NCI-H748 (cell line): ENCODE results near the gene PRDM15.

Experiments used
- DNase-seq: peaks from one replicate; lab custom pipeline; 2025; ENCODE audit not compliant: unreplicated experiment; lab: John Stamatoyannopoulos, UW

PRDM15 gene

DNA sequence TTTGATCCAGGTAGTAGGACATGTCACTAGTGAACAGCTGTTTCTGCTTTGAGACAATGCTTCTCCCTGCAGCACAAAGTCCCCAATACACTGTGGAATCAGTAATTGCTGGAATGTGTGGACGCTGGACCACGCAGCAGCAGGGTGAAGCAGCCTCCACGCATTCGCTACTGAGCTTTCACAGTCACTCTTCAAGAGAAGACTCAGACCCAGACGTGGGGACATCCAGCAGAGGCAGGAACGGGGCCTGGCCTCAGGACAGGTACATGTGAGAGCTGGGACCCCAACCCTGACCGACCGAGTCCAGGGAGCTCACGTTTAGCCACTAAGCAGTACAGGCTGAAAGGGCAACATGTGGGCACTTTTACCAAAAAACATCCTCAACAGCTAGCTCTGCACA lies 34.1 kb upstream of the PRDM15 start:
- DNase-seq: no peak

DNA sequence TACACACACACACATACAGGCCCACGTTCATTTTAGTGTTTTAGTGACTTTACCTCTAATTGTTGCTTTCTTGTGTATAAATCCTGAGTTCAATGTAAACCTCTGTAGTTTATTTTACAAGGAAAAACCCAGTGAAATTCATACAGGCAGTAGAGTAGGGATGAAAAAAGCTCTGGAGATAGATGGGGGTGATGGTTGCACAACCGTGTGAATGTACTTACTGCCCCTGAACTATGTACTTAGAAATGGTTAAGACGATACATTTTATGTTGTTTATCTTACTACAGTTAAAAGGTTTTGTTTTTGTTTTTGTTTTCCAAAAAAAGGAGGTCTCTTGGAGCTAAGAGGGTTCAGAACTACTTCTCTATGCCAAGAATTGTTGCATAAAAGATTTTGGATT lies 29.7 kb upstream of the PRDM15 start:
- DNase-seq: no peak

DNA sequence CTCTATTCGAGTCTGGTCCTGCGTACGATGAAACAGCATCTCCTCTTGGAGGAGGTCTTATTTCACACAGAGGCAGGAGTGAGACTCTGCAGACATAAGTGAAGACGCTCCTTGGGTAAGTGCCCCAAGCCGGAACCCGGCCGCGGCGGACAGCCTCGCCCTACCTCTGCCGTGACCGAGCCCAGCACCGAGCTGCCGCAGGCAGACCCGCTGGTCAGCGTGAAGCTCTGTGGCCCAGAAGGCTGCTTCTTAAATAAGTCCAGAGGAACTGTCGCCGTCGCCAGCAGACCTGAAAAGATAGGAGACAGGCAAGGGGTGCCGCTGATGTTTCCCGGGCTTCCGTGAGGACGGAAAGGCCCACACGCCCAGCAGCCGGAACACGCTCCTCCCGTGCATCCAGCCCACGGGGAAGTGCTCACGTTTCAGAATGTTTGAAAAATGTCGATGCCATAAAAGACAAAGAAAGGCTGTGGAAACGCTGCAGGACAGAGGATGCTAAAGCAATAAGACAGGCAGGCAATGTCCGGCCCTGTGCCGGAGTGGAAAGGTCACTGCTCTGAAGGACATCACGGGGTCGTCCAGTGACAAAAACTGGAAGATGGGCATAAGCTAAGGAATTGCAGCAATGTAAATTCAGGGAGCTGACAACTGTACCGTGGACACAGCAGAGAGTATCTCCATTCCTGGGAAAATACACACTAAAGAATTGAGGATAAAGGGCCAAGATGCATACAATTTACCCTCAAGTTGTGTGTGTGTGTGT lies 28.5 kb upstream of the PRDM15 start:
- no peak for DNase-seq

DNA sequence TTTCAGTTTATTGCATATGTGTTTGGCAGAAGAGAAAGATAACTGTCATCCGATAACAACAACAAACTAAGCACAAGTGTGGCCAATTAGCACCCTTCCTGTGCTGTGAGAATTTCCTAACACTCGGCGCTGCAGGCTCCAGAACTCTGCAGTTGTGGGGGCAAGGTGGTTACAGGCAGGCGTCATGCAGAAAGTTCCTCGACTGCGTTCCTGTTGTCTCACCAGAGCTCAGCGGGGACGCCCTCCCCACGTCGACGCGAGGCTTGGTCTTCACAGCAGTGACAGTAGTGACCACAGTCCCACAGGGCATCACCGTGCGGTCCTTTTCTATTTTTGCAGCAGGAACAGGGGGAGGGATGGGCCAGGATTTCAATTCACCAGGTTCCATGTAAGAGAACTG lies 27.6 kb upstream of the PRDM15 start:
- no peak for DNase-seq

DNA sequence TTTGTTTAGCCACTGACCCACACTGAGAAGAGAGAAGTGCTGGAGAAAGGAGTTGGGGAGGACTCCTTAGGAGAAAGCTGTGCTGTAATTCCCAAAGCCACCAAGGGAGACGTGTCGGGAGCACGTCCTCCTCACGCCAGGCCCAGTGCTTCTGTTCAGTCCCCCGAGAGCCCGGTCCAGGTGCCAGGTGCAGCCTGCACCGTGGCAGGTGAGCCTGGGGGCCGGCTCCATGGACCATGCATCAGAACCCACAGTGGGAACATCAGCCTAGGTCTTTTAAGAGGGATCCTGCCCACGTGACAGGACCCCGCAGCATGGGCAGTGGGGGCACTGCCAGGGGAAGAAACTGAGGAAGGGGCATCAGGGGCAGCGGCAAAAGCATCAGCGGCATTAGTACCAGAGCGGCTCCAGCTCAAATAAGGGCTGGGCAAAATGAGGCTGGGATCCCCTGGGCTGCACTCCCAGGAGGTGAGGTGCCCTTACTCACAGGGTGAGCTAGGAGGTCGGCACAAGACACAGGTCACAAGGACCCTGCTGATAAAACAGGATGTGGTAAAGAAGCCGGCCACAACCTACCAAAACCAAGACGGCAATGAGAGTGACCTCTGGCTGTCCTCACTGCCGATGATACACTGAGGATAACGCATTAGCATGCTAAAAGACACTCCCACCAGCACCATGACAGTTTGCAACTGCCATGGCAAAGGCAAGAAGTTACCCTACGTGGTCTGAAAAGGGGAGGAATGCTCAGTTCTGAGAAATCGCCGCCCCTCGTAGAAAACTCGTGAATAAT lies 24.6 kb upstream of the PRDM15 start:
- DNase-seq: no peak

DNA sequence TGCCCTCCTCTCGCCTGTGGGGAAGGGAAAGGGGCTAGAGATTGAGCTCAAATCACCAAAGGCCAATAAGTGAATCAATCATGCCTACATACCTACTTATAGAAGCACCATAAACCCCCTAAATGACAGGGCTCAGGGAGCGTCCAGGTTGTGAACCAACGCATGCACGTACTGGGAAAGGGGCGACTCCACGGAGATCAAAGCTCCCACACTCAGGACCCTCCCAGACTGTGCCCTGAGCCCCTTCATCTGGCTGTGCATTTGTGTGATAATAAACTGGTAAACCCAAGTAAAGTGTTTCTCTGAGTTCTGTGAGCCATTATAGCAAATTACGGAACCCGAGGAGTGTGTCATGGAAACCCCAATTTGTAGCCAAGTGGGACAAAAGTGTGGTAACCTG lies 23.8 kb upstream of the PRDM15 start:
- DNase-seq: no peak

DNA sequence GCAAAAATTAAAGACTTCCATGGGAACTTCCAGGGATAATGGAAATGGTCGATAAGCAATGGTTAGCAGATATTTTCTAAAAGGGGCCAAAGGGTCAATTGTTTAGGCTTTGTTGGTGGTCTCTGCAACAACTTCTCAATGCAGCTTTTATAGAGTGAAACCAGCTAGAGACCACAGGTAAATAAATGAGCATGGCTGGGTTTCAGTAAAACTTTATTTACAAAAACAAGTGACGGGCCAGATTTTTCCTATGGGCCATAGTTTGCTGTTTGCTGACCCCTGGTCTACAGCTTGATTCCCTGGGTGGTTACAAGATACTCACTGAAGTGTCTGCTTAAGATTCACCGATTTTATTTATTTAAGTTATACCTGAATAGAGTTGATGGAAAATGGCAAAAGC lies 22.6 kb upstream of the PRDM15 start:
- no peak for DNase-seq

DNA sequence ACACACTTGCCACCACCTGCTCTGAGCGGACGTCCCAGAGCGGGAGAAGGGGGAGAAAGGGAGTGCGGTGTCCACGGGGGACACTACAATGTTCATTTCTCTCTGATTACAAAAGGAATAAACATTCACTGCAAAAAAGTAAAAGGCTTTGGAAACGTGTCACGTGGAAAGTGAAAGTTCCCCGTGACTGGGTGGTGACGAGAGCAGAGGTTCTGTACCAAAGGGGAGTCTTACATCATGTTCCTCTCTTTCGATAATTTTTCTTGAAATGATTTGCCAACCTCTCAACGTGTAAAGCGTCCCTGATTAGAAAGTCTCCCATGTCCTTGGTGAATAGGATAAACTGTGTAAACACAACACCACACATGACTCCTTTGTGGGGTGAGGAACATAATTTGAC lies 22.0 kb upstream of the PRDM15 start:
- DNase-seq: no peak

DNA sequence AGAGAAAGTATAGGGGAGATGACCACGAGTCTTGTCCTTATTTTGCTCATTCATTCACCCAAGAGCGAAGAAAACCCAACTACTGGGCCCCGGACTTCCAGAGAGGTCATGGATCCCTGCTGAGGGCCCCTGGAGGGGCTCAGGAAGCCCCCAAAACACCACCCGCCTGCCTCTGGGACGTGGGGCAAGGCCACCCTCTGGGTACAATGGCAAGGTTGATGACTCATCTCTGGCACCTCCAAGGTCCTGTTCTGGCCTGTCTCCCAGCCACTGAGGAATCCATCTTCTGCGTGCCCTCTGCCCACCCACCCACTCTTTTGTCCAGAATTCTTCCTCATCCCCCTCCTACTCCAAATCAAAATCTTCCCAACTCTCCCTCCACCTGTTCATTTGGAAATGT lies 21.3 kb upstream of the PRDM15 start:
- DNase-seq: no peak

DNA sequence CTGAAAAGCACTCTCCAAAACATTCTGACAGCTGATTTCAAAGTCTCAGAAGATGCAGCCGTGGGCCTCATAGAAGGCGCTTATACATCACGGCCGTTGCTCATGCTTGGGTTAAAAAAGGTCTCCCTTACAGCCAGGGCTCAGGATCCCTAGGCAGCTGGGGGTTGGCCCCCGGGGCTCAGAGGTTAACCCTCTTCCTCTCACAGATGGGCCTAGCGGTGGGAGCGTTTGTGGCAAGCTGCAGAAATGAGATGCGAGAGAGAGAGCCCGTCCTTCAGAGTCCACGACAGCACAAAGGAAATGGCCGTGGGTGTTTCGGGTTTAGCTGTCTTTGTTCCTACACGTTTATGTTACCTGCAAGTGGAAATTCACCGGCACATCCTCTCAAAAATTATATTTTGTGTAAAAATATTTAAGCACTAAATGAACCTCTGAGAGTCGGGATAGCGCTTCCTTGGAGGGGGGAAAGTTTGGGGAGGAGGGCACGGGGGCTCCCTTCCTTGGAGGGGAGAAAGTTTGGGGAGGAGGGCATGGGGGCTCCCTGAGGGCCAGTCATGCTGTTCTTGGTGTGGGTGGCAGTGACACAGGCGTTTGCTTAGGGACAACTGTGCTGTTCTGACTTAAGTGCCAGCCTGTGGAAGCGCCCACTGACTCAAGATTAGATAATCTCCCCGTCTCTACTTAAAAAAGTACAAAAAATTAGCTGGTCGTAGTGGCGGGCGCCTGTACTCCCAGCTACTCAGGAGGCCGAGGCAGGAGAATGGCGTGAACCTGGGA lies 20.5 kb upstream of the PRDM15 start:
- no peak for DNase-seq

DNA sequence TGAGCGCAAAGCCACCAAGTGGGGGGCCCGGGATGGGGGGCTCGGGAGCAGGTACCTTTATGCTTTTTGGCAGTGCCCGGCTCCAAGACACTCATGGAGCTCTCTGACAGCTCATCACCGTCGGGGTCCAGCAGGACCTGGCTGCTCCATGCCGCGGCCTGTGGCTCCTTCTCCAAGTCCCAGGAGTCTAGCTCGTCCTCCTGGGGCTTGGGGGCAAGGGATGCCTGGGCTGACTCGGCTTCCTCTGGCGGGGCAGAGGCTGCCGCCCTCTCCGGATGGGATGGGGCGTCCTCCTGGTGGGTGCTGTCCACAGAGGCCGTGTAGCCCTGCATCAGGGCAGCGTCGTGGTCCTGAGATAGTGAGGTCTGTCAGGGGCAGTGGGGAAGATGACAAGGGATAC lies 19.9 kb upstream of the PRDM15 start:
- no peak for DNase-seq

DNA sequence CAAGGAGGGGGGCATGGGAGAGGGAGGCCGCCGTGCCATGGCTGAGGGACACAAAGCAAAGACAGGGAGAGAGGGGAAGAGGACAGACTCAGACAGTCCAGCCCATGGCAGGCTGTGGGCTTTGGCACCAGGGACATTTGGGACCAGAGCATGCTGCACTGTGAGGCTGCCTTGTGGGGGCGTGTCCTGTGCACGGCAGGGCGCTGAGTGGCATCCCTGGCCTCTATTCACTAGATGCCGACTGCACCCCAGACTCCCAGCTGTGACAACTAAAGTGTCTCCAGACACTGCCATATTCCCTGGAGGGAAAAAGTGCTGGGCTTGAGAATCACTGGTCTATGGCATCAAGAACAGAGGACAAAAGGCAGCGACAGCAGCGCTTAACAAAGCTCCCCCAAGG lies 18.6 kb upstream of the PRDM15 start:
- DNase-seq: no peak

DNA sequence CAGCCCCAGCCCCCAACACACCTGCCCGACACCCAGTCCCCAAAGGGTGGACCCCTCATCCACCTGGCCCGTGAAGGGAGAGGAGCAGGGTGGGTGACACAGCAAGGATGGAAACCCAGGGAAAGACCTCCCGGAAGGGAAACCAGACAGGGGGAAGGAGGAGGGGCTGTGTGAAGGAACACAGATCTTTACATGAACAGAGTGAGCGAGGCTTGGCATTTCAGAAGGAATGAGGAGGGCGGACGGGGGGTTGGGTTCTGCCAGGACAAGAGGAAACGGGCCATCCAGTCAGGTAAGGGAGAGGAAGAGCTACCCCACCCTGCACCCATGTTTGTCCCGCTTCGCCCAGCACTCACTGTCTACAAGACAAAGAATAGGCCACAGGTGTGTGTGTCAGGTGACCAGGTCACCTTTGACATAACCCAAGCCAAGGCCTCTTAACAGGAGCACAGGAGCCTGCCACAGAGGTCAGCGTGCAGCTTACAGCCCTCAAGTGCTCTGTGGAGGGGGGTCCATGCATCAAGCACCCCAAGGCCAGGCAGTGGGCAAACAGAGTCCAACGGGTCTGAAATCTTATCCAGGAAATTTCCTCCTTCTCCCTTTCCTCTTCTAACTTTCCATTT lies 18.0 kb upstream of the PRDM15 start:
- DNase-seq: no peak

DNA sequence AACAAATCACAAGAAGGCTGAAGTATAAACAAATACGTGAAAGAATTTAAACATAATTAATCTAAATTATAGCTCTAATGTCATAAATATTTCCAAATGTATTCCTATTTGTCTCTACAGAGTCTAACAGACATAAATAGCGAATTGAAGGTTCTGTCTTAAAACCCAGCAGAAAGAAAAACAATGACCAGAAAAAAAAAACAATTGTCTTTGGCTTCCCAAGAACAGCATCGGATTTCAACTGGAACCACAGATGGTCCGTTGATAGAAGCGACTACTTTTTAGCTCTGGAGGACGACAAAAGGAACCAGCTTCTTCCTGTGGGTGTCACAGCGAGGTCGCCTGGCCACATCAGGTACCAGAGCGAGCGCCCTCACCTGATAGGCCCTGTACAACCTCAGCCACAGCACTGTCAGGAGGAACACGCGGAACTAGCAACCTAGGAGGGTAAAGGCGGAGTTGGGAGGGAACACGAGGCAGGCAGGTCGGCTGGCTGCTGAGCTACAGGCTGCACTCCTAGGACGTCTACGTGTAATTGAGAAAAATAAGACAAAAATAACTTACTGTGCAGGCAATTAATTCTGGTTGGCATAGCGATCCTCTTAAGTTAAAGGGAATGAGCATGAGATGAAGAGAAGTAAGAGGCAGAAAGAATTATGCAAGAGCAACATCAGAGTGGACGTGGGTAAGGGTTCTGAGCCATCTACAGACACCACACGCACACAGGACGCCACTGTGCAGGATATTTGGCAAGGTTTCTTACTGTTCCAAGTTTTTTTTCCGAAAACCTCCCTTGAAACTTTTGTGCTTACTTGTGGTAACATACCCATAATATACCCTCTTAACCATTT lies 16.7 kb upstream of the PRDM15 start:
- no peak for DNase-seq

DNA sequence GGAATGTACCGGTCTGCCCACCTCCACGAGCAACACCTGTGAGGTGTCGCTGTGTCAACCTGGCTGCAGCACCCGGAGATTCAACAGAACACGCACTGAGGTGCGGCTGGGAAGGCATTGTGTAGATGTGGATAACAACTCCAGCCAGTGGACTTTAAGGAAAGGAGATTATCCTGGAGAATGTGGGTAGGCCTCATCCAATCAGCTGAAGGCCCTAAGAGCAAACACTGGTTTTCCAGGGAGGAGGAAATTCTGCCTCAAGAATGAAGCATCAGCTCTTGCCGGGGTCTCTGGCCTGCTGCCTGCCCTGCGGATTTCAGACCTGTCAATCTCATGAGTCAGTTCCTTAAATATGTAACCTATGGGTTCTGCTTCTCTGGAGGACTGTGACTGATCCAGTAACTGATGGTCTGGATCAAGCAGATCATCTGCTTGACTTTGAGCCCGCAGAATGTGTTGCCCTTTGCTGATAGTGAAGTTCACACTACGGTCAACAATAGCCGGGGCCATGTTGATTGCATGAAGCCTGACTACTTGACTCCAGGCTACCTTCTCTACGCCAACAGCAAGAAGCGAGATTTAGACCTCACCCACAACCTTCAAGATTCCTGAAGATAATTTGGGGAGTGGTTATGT lies 15.9 kb upstream of the PRDM15 start:
- no peak for DNase-seq

DNA sequence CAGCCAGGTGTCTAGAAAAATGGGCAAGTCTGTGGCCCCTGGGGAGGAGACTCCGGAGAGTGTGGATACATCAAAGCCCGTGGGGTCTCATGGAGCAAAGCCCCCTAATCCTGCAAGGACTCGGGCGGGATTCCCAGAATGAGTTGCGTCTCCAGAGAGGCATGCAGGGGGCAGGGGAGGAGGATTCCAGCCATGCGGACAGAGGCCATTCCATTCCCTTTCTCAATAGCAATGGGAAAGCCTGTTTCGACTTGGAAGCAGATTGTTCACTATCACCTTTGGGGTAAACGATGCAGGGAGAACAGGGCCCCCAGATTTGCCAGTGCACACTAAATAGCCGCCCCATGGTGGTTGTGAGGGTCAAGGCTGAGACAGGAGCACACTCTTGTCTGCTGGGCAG lies 15.4 kb upstream of the PRDM15 start:
- DNase-seq: no peak

DNA sequence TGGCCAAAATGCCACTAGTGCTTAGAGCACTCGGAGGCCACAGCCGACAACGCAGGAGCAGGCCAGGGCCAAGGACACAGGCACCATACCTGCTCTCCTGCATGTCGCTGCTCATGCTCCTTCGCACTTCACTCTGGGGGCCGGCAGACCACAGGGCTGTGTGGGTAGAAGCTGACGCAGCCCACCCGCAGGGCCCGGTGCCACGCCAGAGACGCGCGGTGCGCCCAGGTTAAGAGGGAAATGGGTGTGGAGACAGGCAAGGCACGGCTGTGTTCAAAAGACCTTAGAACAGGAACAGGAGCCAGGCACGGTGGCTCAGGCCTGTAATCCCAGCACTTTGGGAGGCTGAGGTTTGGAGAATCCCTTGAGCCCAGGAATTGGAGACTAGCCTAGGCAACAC lies 13.6 kb upstream of the PRDM15 start:
- no peak for DNase-seq

DNA sequence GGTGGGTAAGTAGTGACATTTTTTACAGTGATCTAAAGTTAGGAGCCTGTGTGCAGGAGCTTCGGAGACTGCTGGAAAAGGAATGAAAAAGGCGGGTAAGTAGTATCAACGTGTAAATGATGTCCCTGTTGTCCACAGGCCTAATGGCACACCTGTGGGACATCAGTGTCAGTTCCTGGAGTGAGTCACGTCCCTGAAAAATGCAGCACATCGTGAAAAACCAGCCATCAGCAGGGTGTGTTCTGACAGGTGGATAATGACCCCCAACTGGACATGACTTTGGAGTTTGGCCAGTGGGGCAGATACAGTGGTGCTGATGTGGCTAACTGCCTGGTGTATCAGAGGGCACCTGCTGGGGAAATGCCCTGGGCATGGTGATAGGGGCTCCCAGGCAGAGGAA lies 12.0 kb upstream of the PRDM15 start:
- DNase-seq: no peak

DNA sequence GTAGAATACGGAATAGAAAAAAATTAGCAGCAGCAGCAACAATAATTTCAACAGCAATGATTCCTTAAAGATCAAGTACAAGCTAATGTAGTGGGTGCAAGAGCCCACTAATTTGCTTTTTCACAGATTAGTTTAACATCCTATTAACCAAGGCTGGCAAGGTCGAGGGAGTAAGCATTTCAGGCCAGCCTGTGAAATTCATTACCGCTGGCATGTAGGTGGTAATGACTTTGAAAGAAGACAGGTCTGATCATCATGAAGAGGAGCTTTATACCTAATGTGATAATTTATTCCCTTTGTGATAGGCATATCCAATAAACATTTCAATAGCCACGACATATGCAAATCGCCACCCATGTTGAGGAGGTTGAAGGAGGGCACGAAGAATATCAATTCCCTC lies 11.2 kb upstream of the PRDM15 start:
- DNase-seq: no peak

DNA sequence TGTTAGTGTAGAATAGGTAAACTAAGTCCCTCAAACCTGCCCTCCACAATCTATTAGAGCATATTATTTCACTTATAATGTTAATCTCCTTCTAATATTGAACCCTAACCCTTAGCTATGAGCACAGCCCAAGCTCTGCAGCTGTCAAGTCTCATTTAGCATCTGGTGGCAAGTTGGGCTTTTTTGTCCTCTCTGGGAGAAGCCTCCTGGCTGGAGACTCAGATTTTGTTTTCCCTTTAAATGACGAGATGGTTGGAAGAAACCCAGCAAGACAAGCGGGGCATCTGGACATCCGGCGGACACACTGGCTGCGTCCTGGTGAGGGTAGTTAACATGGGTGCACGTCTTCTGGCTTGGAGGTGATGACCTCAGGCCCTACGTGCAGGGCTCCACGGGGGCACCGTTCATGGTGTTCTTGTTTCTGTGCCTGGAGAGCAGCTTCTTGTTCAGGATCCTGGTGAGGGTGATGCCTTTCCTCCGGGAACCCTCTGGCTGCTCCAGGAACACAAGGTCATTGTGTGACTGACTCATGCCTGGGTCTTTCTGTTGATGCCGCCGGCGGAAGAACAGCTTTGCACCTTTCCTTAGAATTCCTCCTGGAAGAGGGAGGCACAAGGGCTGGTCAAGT lies 9.7 kb upstream of the PRDM15 start:
- no peak for DNase-seq
